Activated naive CD4-positive, alpha-beta T cell treated with anti-CD3 and anti-CD28 coated beads, Interleukin-2, amount 50 U/mL, for 24 hours (primary cell): ENCODE results near the gene ICOSLG.
"Not testable (repeated sequence)": the region's sequence is repeated elsewhere in the genome, so short reads cannot be mapped to it uniquely, and the experiment has no call there.

Experiments
- H3K27ac Mint-ChIP-seq: one replicate; pipeline ENCODE4 v1.8.0; 2021; ENCODE audit warnings: mild to moderate bottlenecking, mixed read lengths
- H3K27me3 Mint-ChIP-seq: one replicate; pipeline ENCODE4 v1.8.0; 2021; ENCODE audit warnings: mixed read lengths
- H3K36me3 Mint-ChIP-seq: one replicate; pipeline ENCODE4 v1.8.0; 2021; ENCODE audit warnings: mixed read lengths
- H3K4me1 Mint-ChIP-seq: one replicate; pipeline ENCODE4 v1.8.0; 2021; ENCODE audit warnings: mixed read lengths
- H3K4me3 Mint-ChIP-seq: one replicate; pipeline ENCODE4 v1.8.0; 2021; ENCODE audit warnings: mild to moderate bottlenecking, mixed read lengths
- H3K9me3 Mint-ChIP-seq: one replicate; pipeline ENCODE4 v1.8.0; 2021; ENCODE audit warnings: mixed read lengths

ICOSLG gene

DNA sequence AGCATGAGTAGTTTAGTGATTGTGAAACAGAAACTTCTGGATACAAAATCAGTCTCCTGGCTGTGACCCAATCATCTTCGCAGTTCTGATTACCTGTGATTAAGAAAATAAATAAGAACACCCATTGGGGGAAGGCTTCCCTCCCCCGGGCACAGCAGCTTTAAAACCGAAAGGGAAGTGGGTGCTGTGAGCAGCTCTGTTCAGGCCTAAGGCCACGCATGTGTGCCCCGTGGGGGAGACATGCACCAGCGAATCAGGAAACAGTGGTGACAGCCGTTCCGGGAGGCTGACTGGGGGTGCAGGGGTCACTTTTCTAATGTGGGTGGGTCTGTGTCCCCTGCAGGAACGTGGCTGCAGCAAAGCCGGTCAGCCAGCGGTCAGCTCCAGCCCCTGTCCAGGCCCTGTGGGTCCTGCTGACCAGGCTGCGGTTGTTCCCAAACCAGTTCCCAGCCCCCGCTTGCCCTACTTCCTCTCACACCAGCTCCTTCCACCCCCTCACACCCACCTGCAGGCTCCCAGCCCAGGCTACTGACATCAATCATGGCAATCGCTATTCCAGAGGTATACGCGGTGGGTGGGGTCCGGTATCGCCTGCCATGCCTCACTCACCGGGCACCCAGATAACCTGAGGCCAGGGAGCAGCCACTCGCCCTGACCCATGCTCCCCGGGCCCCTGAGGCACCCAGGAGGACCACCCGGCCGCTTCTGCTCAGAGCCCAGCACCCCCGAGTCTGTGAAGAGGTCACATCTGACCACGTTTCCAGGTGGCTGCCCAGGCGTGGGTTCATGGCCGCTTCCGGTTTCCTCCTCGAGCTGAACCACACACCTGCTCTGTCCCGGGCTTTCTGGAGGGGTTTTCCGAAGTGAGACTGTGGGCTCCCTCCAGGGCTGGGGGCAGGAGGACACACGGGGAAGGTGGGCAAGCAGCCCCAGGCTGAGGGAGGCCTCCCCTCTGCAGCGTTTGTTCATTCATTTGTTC is 33.8 kb downstream of the ICOSLG start:
- not testable (repeated sequence) for H3K4me1 Mint-ChIP-seq, H3K27me3 Mint-ChIP-seq, H3K4me3 Mint-ChIP-seq, H3K9me3 Mint-ChIP-seq, H3K27ac Mint-ChIP-seq, H3K36me3 Mint-ChIP-seq

DNA sequence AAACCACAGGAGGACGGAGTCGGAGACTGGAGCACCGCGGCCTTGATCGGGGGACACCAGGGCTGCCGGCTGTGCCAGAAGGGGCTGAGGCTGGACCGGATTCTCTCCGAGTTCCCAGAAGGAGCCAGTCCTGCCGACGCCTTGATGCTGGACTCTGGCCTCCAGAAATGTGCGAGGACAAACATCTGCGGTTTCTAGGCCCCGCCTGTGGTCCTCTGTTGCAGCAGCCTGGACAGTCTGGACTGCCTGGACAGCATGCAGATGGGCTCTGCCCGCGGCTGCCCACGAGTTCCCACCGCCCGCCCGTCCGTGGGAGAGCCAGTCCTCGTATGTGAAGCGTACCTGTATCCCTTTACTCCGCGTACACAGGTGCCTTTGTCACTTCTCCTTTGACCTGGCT is 34.6 kb downstream of the ICOSLG start:
- H3K36me3 Mint-ChIP-seq, H3K27me3 Mint-ChIP-seq, H3K4me3 Mint-ChIP-seq, H3K4me1 Mint-ChIP-seq, H3K9me3 Mint-ChIP-seq, H3K27ac Mint-ChIP-seq: not testable (repeated sequence)

DNA sequence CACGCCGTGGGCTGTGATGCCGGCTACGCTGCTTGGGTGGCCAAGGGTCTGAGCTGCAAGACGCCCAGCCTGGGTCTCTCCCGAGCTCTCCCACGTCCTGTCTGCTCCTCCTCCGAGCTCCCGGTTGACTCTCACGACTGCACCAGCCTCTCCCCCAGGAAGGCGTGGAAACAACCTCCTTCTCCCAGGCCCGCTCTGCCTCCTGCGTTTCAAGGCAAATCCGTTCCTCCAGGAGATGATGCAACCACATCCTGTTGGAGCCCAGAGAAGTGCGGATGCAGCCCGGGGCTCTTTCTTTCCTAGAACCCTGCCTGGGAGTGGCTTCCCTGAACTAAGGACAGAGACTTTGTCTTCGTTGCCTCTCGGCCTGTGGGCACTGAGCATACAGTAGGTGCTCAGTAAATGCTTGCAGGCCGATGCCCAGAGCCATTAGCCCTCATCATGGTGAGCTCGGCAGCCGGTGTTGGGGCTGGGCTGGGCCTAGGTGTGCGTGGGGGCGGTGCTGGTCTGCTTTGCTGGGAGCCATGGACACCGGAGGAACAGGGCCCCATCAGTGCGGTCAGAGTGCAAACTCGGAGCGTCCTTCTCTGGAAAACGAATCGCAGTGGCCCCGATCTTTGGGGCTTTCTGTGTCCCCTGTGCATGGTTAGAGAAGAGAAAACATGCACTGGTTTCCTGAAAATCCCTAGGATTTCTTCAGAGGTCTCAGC is 38.0 kb downstream of the ICOSLG start:
- H3K9me3 Mint-ChIP-seq = not testable (repeated sequence)

DNA sequence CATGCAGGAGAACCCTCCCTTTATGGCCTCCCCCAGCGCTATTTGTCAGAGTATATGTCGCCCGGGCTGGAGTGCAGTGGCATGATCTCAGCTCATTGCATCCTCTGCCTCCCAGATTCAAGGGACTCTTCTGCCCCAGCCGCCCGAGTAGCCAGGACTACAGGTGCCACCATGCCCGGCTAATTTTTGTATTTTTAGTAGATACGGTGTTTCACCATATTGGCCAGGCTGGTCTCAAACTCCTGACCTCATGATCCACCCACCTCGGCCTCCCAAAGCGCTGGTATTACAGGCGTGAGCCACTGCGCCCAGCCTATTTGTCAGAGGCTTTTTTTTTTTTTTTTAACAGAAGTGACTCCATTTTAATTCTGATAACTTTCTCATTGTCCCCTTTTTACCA is 40.7 kb downstream of the ICOSLG start:
- not testable (repeated sequence) for H3K27ac Mint-ChIP-seq, H3K4me1 Mint-ChIP-seq, H3K27me3 Mint-ChIP-seq, H3K36me3 Mint-ChIP-seq, H3K4me3 Mint-ChIP-seq, H3K9me3 Mint-ChIP-seq

More for the DNA sequence above, 38.0 kb downstream of the ICOSLG start:
- not testable (repeated sequence) for H3K27ac Mint-ChIP-seq, H3K4me1 Mint-ChIP-seq, H3K4me3 Mint-ChIP-seq, H3K36me3 Mint-ChIP-seq, H3K27me3 Mint-ChIP-seq

DNA sequence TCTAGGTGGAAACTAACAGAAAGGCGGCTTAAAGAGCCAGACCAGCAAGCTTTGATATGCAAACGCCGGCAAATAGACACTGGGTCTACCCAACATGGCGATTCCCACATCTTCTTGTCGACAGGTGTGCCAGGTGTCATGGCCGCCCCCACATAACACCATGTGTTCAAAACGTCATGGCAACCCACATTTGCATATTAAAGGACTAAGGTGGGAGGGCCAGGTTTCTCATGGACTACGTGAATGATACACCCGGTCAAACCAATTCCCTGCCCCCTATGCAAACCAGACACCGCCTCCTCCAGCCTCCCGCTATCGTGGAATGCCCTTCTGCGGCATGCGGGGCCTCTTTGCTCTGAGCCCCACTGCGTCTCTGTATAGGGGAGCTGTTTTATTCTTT is 41.3 kb downstream of the ICOSLG start:
- Mint-ChIP-seq H3K9me3 (no peaks in the 10 kb centered on the region), H3K36me3 (no peaks in the 10 kb centered on the region), H3K4me3 (no peak overlapping the region), H3K27ac (no peak overlapping the region), H3K4me1 (no peaks in the 10 kb centered on the region), H3K27me3 (no peaks in the 10 kb centered on the region)

DNA sequence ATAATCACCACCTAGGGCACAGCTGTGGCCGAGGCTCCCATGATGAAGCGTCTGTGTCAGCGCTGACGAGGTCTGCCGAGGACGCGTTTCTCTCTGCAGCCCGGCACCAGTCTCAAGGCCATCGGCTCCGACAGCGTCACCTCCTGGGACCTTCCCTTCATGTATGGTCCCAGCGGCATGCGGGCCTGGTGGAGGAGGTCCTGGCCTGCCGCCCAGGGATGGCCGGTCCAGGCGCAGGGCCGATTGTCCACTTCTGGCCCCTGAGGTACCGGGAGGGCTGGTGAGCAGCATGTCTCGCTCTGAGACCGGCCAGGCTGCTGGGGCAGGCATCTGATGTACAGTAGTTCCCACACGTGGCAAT is 43.6 kb downstream of the ICOSLG start:
- not testable (repeated sequence) for H3K4me1 Mint-ChIP-seq, H3K4me3 Mint-ChIP-seq, H3K36me3 Mint-ChIP-seq, H3K27ac Mint-ChIP-seq, H3K27me3 Mint-ChIP-seq, H3K9me3 Mint-ChIP-seq

DNA sequence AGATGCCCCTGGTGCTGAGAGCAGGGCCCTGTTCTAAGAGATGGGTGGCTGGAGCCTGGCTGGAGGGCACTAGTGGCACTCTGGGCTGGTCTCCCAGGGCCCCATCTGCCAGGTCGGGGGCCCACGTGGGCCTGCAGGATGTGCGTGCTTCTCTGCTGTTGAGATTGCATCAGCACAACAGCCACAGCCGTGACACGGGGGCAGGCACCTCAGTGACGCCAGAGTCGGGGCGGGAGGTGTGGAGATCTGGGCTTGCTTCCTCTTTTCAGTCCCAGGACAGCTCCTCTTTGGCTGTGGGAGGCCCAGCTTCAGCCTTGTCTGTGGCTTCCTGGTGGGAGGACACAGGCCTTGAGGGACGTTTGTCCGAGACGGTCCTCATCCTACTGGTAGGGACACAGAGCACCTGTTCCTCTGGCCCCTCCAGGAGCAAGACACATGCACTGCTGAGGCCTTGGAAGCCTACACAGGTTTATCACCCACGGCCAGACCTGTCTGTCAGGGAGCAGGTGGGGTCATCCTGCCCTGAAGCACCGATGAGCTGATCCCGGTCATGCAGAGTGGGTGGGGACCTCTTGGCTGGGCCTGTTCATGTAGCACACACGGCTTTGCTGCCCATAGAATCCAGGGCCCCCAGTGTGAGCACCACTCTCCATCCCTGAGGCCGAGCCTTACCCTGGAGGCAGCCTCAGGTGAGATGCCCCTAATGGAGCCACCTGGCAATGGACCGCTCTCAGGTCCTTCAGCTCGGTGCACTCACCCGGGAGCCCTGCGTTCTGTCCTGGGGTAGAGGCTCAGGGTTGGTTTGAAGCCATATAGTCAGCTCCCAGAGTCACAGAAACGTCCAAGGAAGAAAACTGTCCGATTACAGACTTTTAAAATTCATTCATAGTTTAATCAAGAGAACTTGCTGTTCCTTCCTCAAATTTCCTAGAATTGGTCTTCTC is 44.3 kb downstream of the ICOSLG start:
- H3K27ac Mint-ChIP-seq = not testable (repeated sequence)

DNA sequence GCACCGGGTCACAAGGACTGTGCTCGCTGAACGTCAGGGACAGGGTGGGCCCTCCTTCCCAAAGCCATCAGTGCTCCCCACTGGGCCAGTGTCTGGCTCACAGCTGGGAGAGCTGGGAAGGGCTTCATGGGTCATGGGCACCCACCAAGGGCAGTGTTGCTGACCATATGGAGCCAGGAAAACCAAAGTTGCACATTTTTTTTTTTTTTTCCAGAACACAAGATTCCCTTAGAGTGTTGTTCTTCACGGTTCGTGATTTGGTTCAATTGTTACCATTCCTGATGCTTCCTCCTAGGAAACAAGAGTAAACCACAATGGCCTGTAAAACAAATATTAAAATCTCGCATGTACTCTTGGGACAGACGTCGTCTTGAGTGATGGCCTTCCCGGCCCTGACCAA is 45.9 kb downstream of the ICOSLG start:
- not testable (repeated sequence) for H3K27ac Mint-ChIP-seq, H3K4me1 Mint-ChIP-seq, H3K9me3 Mint-ChIP-seq, H3K27me3 Mint-ChIP-seq, H3K36me3 Mint-ChIP-seq, H3K4me3 Mint-ChIP-seq

More for the DNA sequence above, 44.3 kb downstream of the ICOSLG start:
- H3K36me3 Mint-ChIP-seq, H3K9me3 Mint-ChIP-seq, H3K27me3 Mint-ChIP-seq, H3K4me3 Mint-ChIP-seq, H3K4me1 Mint-ChIP-seq: not testable (repeated sequence)

DNA sequence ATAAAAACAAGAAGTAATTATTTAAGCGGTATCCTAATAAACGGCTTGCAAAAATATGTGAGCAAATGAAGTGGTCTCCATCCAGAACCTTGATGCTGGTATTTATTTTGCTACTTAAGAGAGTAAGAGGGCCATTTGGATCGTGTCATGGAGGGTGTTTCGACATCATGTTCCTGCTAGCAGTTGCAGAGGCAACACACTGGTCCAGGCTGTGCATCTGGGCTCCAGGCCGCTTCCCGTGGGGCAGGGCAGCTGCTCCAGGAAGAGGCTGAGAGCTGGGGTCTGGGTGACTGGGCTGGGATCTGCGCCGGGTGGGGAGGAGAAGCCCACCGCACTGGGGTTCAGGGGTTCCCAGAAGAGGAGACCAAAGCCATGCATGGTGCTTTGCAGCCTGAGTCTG is 46.3 kb downstream of the ICOSLG start:
- H3K27ac Mint-ChIP-seq, H3K4me1 Mint-ChIP-seq, H3K9me3 Mint-ChIP-seq, H3K27me3 Mint-ChIP-seq, H3K4me3 Mint-ChIP-seq, H3K36me3 Mint-ChIP-seq: not testable (repeated sequence)

DNA sequence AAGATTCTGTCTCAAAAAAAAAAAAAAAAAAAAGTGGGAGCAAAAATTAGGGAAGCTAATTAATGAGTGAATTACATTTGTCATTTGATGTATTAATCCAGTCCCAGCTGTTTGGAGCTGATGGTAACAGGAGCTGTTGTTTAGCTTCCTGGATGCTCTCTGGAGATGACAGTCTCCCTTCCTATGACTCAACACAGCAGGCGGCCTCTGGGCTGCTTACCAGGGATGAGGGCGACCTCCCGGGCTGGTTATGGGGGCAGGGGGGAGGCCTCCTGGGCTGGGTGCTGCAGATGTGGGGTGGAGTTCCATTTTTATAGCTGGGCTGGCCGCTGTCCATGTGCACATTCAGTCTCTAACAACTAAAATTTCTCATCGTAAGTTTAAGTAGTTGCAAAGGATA is 47.6 kb downstream of the ICOSLG start:
- H3K27ac Mint-ChIP-seq, H3K36me3 Mint-ChIP-seq, H3K4me3 Mint-ChIP-seq, H3K9me3 Mint-ChIP-seq, H3K27me3 Mint-ChIP-seq, H3K4me1 Mint-ChIP-seq: not testable (repeated sequence)

DNA sequence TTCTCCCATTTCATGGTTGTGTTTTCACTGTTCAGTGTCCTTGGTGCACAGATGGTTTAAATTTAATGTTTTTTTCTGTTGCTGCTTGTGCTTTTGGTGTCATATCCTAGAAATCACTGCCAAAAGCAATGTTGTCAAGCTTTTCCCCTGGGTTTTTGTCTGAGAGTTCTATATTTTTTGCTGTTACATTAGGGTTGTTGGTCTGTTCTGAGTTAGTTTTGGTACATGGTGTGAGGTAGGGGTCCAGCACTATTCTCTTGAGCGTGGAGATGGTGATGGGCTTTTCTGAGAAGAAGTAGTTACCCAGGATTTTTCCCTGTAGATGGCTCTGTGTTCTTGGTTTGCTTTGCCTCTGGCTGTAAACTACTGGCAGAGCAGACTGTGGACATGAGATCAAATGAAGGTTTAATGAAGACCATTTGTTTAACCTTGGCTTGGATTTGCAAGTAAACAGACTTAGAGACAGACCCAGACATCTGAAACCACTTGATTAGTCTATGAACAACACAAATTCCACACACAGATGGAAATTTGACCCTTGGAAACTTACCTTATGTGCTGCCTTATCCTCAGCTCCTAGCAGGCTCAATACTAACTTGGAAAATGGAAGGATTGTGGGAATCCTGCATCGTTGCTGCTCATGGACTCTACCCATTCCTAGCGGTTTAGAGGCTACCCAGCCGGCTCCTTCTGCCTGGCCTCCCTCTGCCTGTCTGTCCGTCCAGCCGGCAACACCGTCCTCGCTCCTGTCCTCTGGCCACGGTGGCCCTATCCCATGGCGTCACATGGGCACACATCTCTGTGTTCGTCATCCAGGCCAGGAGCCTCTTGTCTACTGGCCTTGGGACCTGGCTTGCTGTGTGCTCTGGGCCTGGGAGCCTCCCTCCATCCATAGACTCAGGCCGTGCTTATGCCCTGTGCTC is 50.1 kb downstream of the ICOSLG start:
- H3K4me1 Mint-ChIP-seq, H3K4me3 Mint-ChIP-seq, H3K27me3 Mint-ChIP-seq, H3K36me3 Mint-ChIP-seq, H3K9me3 Mint-ChIP-seq, H3K27ac Mint-ChIP-seq: not testable (repeated sequence)

DNA sequence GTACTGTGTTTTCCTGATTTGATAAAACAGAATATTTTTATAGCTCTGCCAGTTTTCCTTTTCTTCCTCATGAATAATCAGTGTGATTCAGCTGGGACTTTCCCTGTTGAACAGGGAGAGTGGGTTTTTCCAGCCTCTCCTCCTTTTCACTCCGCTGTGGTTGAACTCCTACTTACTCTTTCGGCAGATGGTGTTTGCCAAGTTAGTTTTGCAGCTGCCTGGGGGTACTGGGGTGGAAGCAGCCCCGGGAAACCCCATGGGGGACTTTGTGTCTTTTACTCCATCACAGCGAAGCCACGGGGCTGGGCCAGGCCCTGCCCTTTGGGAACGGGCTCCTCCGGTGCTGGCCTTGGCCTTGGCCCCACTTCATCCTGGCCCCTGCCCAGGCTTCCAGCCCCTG is 55.9 kb downstream of the ICOSLG start:
- H3K4me1 Mint-ChIP-seq, H3K27ac Mint-ChIP-seq, H3K4me3 Mint-ChIP-seq, H3K9me3 Mint-ChIP-seq, H3K27me3 Mint-ChIP-seq, H3K36me3 Mint-ChIP-seq: not testable (repeated sequence)

DNA sequence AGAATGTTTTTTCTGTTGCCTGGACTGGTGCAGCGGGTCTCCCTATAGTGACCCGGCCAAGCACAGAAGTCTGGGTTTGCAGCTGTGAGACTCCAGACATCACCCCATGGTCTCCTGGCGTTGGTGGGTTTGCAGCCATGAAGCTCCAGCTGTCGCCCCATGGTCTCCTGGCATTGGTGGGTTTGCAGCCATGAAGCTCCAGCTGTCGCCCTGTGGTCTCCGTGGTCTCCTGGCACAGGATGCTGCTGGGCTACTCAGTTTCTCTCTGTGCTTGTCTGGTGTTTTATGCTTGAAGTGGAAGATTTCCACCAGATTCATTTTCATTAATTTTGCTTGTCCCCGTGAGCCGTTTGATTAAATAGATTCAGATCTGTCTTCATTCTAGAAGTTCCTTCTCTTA is 58.5 kb downstream of the ICOSLG start:
- not testable (repeated sequence) for H3K27me3 Mint-ChIP-seq, H3K4me3 Mint-ChIP-seq, H3K36me3 Mint-ChIP-seq, H3K9me3 Mint-ChIP-seq, H3K4me1 Mint-ChIP-seq, H3K27ac Mint-ChIP-seq

DNA sequence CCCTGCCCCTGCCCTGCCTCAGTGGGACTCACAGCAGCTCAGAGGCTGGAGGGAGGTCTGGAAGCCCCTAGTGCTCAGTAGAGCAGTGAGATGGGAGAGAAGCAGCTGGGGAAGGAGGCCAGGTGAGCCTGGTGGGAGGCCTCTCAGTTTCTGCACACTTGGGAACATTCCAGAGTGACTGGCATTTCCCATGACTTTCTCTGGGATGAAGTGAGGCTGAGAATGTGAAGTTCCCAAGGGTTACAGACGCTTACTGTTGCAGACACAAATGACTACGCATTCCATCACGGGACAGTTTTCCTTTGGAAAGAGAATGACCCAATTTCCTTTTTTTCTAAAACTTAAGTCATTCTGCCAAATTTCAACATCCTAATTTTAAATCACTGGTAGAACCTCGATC is 59.2 kb downstream of the ICOSLG start:
- not testable (repeated sequence) for H3K4me1 Mint-ChIP-seq, H3K27ac Mint-ChIP-seq, H3K4me3 Mint-ChIP-seq, H3K9me3 Mint-ChIP-seq, H3K27me3 Mint-ChIP-seq, H3K36me3 Mint-ChIP-seq

DNA sequence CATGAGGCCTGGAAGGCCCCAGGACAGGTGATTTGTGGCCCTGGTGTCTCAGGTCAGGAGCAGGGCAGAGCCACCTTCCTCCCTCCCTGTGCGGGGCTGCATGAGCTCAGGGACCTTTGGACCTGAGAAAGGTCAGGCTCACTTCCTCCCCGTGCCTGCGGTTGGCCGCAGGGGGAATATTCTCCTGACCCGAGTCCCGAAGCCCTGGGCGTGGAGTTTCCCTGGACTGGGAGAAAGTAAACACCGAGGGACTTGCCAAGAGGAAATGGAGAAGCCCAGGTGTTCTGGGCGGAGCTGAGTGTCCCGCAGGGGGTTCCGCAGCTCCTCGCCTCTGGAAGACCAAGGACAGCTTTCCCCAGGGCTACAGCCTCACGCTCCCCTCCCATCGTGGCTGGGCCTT is 64.6 kb downstream of the ICOSLG start:
- H3K4me3 Mint-ChIP-seq, H3K27me3 Mint-ChIP-seq: not testable (repeated sequence)

More for the DNA sequence above, 64.6 kb downstream of the ICOSLG start:
- H3K36me3 Mint-ChIP-seq, H3K9me3 Mint-ChIP-seq, H3K4me1 Mint-ChIP-seq, H3K27ac Mint-ChIP-seq: not testable (repeated sequence)
